IMR-90 (cell line): ENCODE results near the gene SLAMF9. TPM values are rescaled to one million over a fixed set of nuclear protein-coding genes. Genes with fewer than 3 reads are reported as not detected.

Experiments used
- ATAC-seq: fragments of 200-7000 bp; cut with Tn5 transposase; 2 replicates; pipeline ENCODE4 v1.9.1; 2020; ENCODE audit warnings: low read depth, mild to moderate bottlenecking, moderate library complexity
- BruUV-seq: library from RNA; stranded (reverse); fragments of 400-500 nt; replicated peaks from 2 replicates; lab custom pipeline; 2021; lab: Mats Ljungman, UMichigan
- CTCF ChIA-PET: fragments of 300-600 bp; formaldehyde crosslinking; extraction: SDS; loops from one replicate; lab custom pipeline; 2021; ENCODE audit warnings: antibody characterized with exemption; lab: Yijun Ruan, JAX
- POLR2A ChIA-PET: fragments of 300-600 bp; sonication (Branson Sonifier 250); formaldehyde crosslinking; loops from one replicate; lab custom pipeline; 2022; ENCODE audit warnings: antibody characterized with exemption; ENCODE audit not compliant: unreplicated experiment; lab: Charles Lee
- DNase-seq: peaks from one replicate; pipeline ENCODE4 v3.0.0; 2013
- H2AFZ ChIP-seq: replicated peaks from 2 replicates; pipeline ENCODE3; 2013; ENCODE audit warnings: low read length, mild to moderate bottlenecking; ENCODE audit not compliant: poor library complexity
- H2AK5ac ChIP-seq: 2 replicates; pipeline ENCODE4 v1.6.1; 2013; ENCODE audit warnings: low read depth, low read length, inconsistent platforms
- H2AK9ac ChIP-seq: replicated peaks from 2 replicates; pipeline ENCODE3; 2013; ENCODE audit warnings: mild to moderate bottlenecking, low read depth, low read length, moderate library complexity; ENCODE audit not compliant: poor library complexity
- H2BK120ac ChIP-seq: 2 replicates; pipeline ENCODE4 v1.6.1; 2013; ENCODE audit warnings: low read depth, low read length, inconsistent platforms
- H2BK15ac ChIP-seq: 3 replicates; pipeline ENCODE4 v1.6.1; 2013; ENCODE audit warnings: low read depth, low read length, inconsistent platforms
- H2BK20ac ChIP-seq: 2 replicates; pipeline ENCODE4 v1.6.1; 2013; ENCODE audit warnings: low read depth, mild to moderate bottlenecking, inconsistent platforms, low read length, moderate library complexity
- H2BK5ac ChIP-seq: 2 replicates; pipeline ENCODE4 v1.6.1; 2013; ENCODE audit warnings: mild to moderate bottlenecking, low read depth, low read length, inconsistent platforms; ENCODE audit not compliant: poor library complexity, severe bottlenecking
- H3K14ac ChIP-seq: replicated peaks from 2 replicates; pipeline ENCODE4 v1.6.1; 2013; ENCODE audit warnings: low read depth, low read length, inconsistent platforms
- H3K18ac ChIP-seq: 2 replicates; pipeline ENCODE4 v1.6.1; 2013; ENCODE audit warnings: low read depth, low read length, control low read depth
- H3K23ac ChIP-seq: 2 replicates; pipeline ENCODE4 v1.6.1; 2013; ENCODE audit warnings: low read depth, low read length, inconsistent platforms
- H3K27ac ChIP-seq: 2 replicates; pipeline ENCODE4 v1.5.1; 2013; ENCODE audit warnings: mild to moderate bottlenecking, control low read depth, low read length; ENCODE audit not compliant: insufficient read depth
- H3K27me3 ChIP-seq: 2 replicates; pipeline ENCODE4 v1.6.1; 2013; ENCODE audit warnings: low read length; ENCODE audit not compliant: control insufficient read depth, insufficient read depth
- H3K36me3 ChIP-seq: 2 replicates; pipeline ENCODE4 v1.6.1; 2013; ENCODE audit warnings: low read length, mixed read lengths; ENCODE audit not compliant: control insufficient read depth, insufficient read depth
- H3K4ac ChIP-seq: 2 replicates; pipeline ENCODE4 v1.6.1; 2013; ENCODE audit warnings: low read depth, low read length, inconsistent platforms
- H3K4me1 ChIP-seq: 2 replicates; pipeline ENCODE4 v1.6.1; 2013; ENCODE audit warnings: low read length, mixed read lengths; ENCODE audit not compliant: control insufficient read depth, insufficient read depth
- H3K4me2 ChIP-seq: 2 replicates; pipeline ENCODE4 v1.6.1; 2013; ENCODE audit warnings: low read depth, mild to moderate bottlenecking, control low read depth, low read length, moderate library complexity
- H3K4me3 ChIP-seq: 2 replicates; pipeline ENCODE4 v1.5.1; 2013; ENCODE audit warnings: low read depth, mild to moderate bottlenecking, control low read depth, low read length, moderate library complexity; ENCODE audit not compliant: insufficient read depth
- H3K56ac ChIP-seq: 2 replicates; pipeline ENCODE4 v1.6.1; 2013; ENCODE audit warnings: low read length, inconsistent platforms; ENCODE audit not compliant: insufficient read depth; ENCODE audit errors: extremely low read depth
- H3K79me1 ChIP-seq, 2 experiments: 2 replicates each; pipeline ENCODE4 v1.6.1; 2013; ENCODE audit warnings: low read length in 2 of 2, inconsistent platforms in 1 of 2, low read depth in 1 of 2
- H3K9ac ChIP-seq: 2 replicates; pipeline ENCODE4 v1.6.1; 2013; ENCODE audit warnings: low read depth, low read length, control low read depth
- H3K9me1 ChIP-seq: 2 replicates; pipeline ENCODE4 v1.6.1; 2013; ENCODE audit warnings: low read length, inconsistent platforms; ENCODE audit not compliant: insufficient read depth
- H3K9me3 ChIP-seq: 2 replicates; pipeline ENCODE4 v1.6.1; 2013; ENCODE audit warnings: low read length; ENCODE audit not compliant: control insufficient read depth, insufficient read depth
- H4K20me1 ChIP-seq: 2 replicates; pipeline ENCODE4 v1.6.1; 2013; ENCODE audit warnings: low read length, inconsistent platforms; ENCODE audit not compliant: insufficient read depth
- H4K5ac ChIP-seq: 2 replicates; pipeline ENCODE4 v1.6.1; 2013; ENCODE audit warnings: mild to moderate bottlenecking, low read depth, low read length, control low read depth
- H4K8ac ChIP-seq, 2 experiments: 2 replicates each; pipeline ENCODE4 v1.6.1; 2013; ENCODE audit warnings: low read depth in 2 of 2, low read length in 2 of 2, control low read depth in 1 of 2, inconsistent platforms in 1 of 2
- H4K91ac ChIP-seq: 2 replicates; pipeline ENCODE4 v1.6.1; 2013; ENCODE audit warnings: low read depth, low read length, inconsistent platforms; ENCODE audit not compliant: insufficient read depth
- RAD21 ChIP-seq: IDR thresholded peaks from 2 replicates; pipeline ENCODE4 v1.6.1; 2012; ENCODE audit warnings: low read length, improper control_type of control experiment
- RFX5 ChIP-seq: IDR thresholded peaks from 2 replicates; pipeline ENCODE4 v1.8.0; 2012; ENCODE audit warnings: low read depth, mild to moderate bottlenecking, low read length, moderate library complexity
- SMC3 ChIP-seq: fragments of 150-350 bp; IDR thresholded peaks from 2 replicates; pipeline ENCODE4 v1.6.1; 2016; ENCODE audit warnings: low read depth, mild to moderate bottlenecking, antibody characterized with exemption, low read length, moderate library complexity
- whole genome bisulfite sequencing, 2 experiments: methylation state at CpG; one replicate each; pipeline versions ENCODE4 v1.1.5 to v1.1.7; 2013; ENCODE audit warnings: missing lambda C conversion rate in 2 of 2; ENCODE audit not compliant: insufficient read length in 1 of 2; ENCODE audit errors: extremely low coverage in 2 of 2; 5-methylcytosine and 5-hydroxymethylcytosine counted together
- dilution Hi-C: fragments of 300-500 bp; cut with HindIII; formaldehyde crosslinking; loops from one replicate; pipeline ENCODE4 v1.14.3; 2018; ENCODE audit warnings: low sequenced_read_pairs; ENCODE audit not compliant: unreplicated experiment
- in situ Hi-C: fragments of 300-500 bp; cut with MboI; formaldehyde crosslinking; loops from 3 replicates; pipeline ENCODE4 v1.14.3; 2019; ENCODE audit warnings: low sequenced_read_pairs, inconsistent platforms, mixed read lengths
- intact Hi-C: fragments of 100-400 bp; cut with micrococcal nuclease; formaldehyde crosslinking; loops from 2 replicates; pipeline ENCODE4 v1.10.0; 2022
- polyA plus RNA-seq, 3 experiments: library from polyadenylated mRNA; depleted of rRNA; stranded (reverse); fragments of >200 nt; gene quantifications; 2 replicates each; pipeline ENCODE4 v1.2.3, GENCODE V29; 2012; ENCODE audit warnings: low replicate concordance in 1 of 3
- total RNA-seq: library from RNA; depleted of rRNA; stranded (reverse); fragments of >200 nt; gene quantifications from 2 replicates; pipeline ENCODE4 v1.2.3, GENCODE V29; 2012
- TF ChIP-seq, protein P1 (sequence below): conservative IDR thresholded peaks from 2 replicates; pipeline ENCODE4 v1.5.1; 2012; ENCODE audit warnings: mild to moderate bottlenecking, low read depth, low read length, improper control_type of control experiment

SLAMF9 gene
- total and polyA plus RNA-seq, 2 of the 4 experiments (the other 2 are of a cell fraction), result 0.18 to 0.67 TPM

GRCh38 chr1:159936273-159936904 lies 17.6 kb downstream of the SLAMF9 start:
- ATAC-seq, result peak; percentile 98
- in situ Hi-C loops, result loop anchor here (5.0 to 10.0 kb wide), 2 partner anchors 71 to 438 kb away; no protein-coding TSS in a partner anchor

More at GRCh38 chr1:159936273-159936904, 17.6 kb downstream of the SLAMF9 start:
- Histone ChIP-seq H2BK5ac (no peak overlapping the region), H3K23ac (no peak overlapping the region), H3K36me3 (no peaks in the 10 kb centered on the region), H3K14ac (no peak overlapping the region), H3K18ac (no peak overlapping the region), H2AFZ (peak overlapping the region; percentile 78), H3K27ac (no peak overlapping the region), H3K9ac (no peak overlapping the region), H4K91ac (no peak overlapping the region), H2AK9ac (no peak overlapping the region), H2AK5ac (no peak overlapping the region; the same call in none of the 2 replicates), H3K9me3 (no peaks in the 10 kb centered on the region), H4K5ac (no peak overlapping the region), H3K4me1 (no peaks in the 10 kb centered on the region), H3K79me1 (no peaks in the 10 kb centered on the region), H3K27me3 (peaks cover 38% of the 10 kb centered on the region), H2BK120ac (no peak overlapping the region), H2BK20ac (no peak overlapping the region), H4K8ac (no peak overlapping the region), H3K56ac (no peak overlapping the region), H4K20me1 (no peaks in the 10 kb centered on the region), H3K4me2 (no peak overlapping the region), H3K4me3 (no peak overlapping the region), H2BK15ac (no peak overlapping the region), H3K9me1 (no peaks in the 10 kb centered on the region), H3K4ac (no peak overlapping the region)
- BruUV-seq, result no TSS peak
- POLR2A ChIA-PET, result no interaction called here
- CTCF ChIA-PET, result interaction anchor here (6.4 kb wide), 1 partner anchor 70 kb away, joined by 48 read pairs; no protein-coding TSS in a partner anchor
- intact Hi-C loops, result loop anchor here (1.0 kb wide), 1 partner anchor 70 kb away; no protein-coding TSS in a partner anchor
- TF ChIP-seq RFX5, result no peak
- TF ChIP-seq RAD21, result peak; percentile 94
- TF ChIP-seq, protein P1, sequence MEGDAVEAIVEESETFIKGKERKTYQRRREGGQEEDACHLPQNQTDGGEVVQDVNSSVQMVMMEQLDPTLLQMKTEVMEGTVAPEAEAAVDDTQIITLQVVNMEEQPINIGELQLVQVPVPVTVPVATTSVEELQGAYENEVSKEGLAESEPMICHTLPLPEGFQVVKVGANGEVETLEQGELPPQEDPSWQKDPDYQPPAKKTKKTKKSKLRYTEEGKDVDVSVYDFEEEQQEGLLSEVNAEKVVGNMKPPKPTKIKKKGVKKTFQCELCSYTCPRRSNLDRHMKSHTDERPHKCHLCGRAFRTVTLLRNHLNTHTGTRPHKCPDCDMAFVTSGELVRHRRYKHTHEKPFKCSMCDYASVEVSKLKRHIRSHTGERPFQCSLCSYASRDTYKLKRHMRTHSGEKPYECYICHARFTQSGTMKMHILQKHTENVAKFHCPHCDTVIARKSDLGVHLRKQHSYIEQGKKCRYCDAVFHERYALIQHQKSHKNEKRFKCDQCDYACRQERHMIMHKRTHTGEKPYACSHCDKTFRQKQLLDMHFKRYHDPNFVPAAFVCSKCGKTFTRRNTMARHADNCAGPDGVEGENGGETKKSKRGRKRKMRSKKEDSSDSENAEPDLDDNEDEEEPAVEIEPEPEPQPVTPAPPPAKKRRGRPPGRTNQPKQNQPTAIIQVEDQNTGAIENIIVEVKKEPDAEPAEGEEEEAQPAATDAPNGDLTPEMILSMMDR, result peak; percentile 93
- peak; percentile 95 for TF ChIP-seq SMC3
- dilution Hi-C loops, result no loop called here
- no CpG with 5 or more reads among the region's 16 CpGs for WGBS, 2 experiments
- DNase-seq, result no peak
